K562 (cell line): Measurements from ENCODE around the gene LASP1. TPM values are rescaled to one million over a fixed set of nuclear protein-coding genes. Genes with fewer than 3 reads are reported as not detected.
A peak's percentile ranks its signal among the peaks of the same experiment; 100 is the strongest.

ENCODE experiments used
- ATAC-seq: fragments of 200-7000 bp; cut with Tn5 transposase; 3 replicates; pipeline ENCODE4 v1.9.1; 2020; ENCODE audit warnings: moderate library complexity
- BruUV-seq: library from RNA; stranded (reverse); fragments of 400-500 nt; replicated peaks from 2 replicates; lab custom pipeline; 2021; lab: Mats Ljungman, UMichigan
- CTCF ChIA-PET: fragments of 300-600 bp; formaldehyde crosslinking; extraction: SDS; loops from one replicate; lab custom pipeline; 2021; ENCODE audit warnings: low intra/inter-chr PET ratio; lab: Yijun Ruan, JAX
- POLR2A ChIA-PET: fragments of 300-600, 350-650 bp; sonication (Branson Sonifier 250); formaldehyde crosslinking; extraction: SDS; loops from one replicate; lab custom pipeline; 2021; ENCODE audit warnings: antibody characterized with exemption, inconsistent platforms; lab: Yijun Ruan, JAX
- DNase-seq, 4 experiments: peaks; one replicate each; pipeline versions ENCODE4 v3.0.0 to v3.0.0-alpha.2; 2011 to 2018; ENCODE audit warnings: low spot score in 3 of 4, mixed read lengths in 3 of 4; ENCODE audit errors: extremely low read depth in 1 of 4
- FAIRE-seq: peaks from 2 replicates; lab custom pipeline; 2011; peaks lifted over from hg19 to GRCh38; lab: Jason Lieb, UNC
- H2AFZ ChIP-seq: 2 replicates; pipeline ENCODE4 v1.6.0; 2011; ENCODE audit warnings: low read depth, low read length, control low read depth, inconsistent platforms
- H3K27ac ChIP-seq: fragments of 200-600 bp; 3 replicates; pipeline ENCODE4 v1.8.0; 2011; ENCODE audit warnings: low read depth, mild to moderate bottlenecking, control low read depth, inconsistent platforms, low read length, moderate library complexity, mixed read lengths; ENCODE audit errors: extremely low read depth
- H3K27me3 ChIP-seq, 2 experiments: fragments of 300-600 bp in 1 of 2; 2 replicates in 1 of 2; 3 replicates in 1 of 2; pipeline versions ENCODE4 v1.6.0 to v1.8.0; 2011; ENCODE audit warnings: inconsistent platforms in 2 of 2, low read length in 2 of 2, mild to moderate bottlenecking in 1 of 2, mixed read lengths in 1 of 2, moderate library complexity in 1 of 2; ENCODE audit not compliant: control insufficient read depth in 2 of 2, insufficient read depth in 2 of 2
- H3K36me3 ChIP-seq: fragments of 300-600 bp; 3 replicates; pipeline ENCODE4 v1.8.0; 2011; ENCODE audit warnings: mild to moderate bottlenecking, low read length, inconsistent platforms; ENCODE audit not compliant: control insufficient read depth, insufficient read depth
- H3K4me1 ChIP-seq, 2 experiments: fragments of 200-600 bp in 1 of 2; replicated peaks in 1 of 2; 2 replicates in 1 of 2; 3 replicates in 1 of 2; pipeline versions ENCODE4 v1.5.1 to v1.8.0; 2011; ENCODE audit warnings: inconsistent platforms in 2 of 2, low read length in 2 of 2, mild to moderate bottlenecking in 1 of 2, mixed read lengths in 1 of 2, moderate library complexity in 1 of 2; ENCODE audit not compliant: control insufficient read depth in 2 of 2, insufficient read depth in 2 of 2
- H3K4me2 ChIP-seq: 2 replicates; pipeline ENCODE4 v1.6.1; 2011; ENCODE audit warnings: low read length, control low read depth, inconsistent platforms, mixed read lengths; ENCODE audit not compliant: insufficient read depth
- H3K4me3 ChIP-seq: fragments of 200-600 bp; sonication (generic), shearing (Covaris generic); 2 replicates; pipeline ENCODE4 v1.5.1; 2016; ENCODE audit warnings: control low read depth, inconsistent platforms
- H3K79me2 ChIP-seq: fragments of 200-600 bp; 3 replicates; pipeline ENCODE4 v1.8.0; 2011; ENCODE audit warnings: low read length, inconsistent platforms; ENCODE audit not compliant: control insufficient read depth, insufficient read depth
- H3K9ac ChIP-seq, 2 experiments: 2 replicates each; pipeline versions ENCODE4 v1.6.0 to v1.6.1; 2011; ENCODE audit warnings: low read depth in 2 of 2, low read length in 2 of 2, control low read depth in 1 of 2, inconsistent platforms in 1 of 2, mild to moderate bottlenecking in 1 of 2, mixed read lengths in 1 of 2; ENCODE audit not compliant: insufficient read depth in 1 of 2
- H3K9me1 ChIP-seq: one replicate; pipeline ENCODE4 v1.6.0; 2011; ENCODE audit warnings: inconsistent platforms, mild to moderate bottlenecking, low read length, moderate library complexity; ENCODE audit not compliant: control insufficient read depth, insufficient read depth
- H3K9me3 ChIP-seq: replicated peaks from 2 replicates; pipeline ENCODE4 v1.5.1; 2011; ENCODE audit warnings: low read depth, low read length, inconsistent platforms; ENCODE audit not compliant: control insufficient read depth, insufficient read depth
- H4K20me1 ChIP-seq: replicated peaks from 2 replicates; pipeline ENCODE4 v1.6.1; 2011; ENCODE audit warnings: low read length, inconsistent platforms, mixed read lengths; ENCODE audit not compliant: control insufficient read depth, insufficient read depth
- CBX3 ChIP-seq, 2 experiments: IDR thresholded peaks; 1 replicate in 1 of 2; 2 replicates in 1 of 2; pipeline ENCODE4 v1.6.1; 2012; ENCODE audit warnings: inconsistent platforms in 2 of 2, low read length in 2 of 2, borderline replicate concordance in 1 of 2, control low read depth in 1 of 2
- CREB1 ChIP-seq, 2 experiments: sonication (generic) in 1 of 2; formaldehyde crosslinking in 1 of 2; IDR thresholded peaks; 2 replicates each; pipeline versions ENCODE4 v1.6.1 to v1.8.0; 2012 to 2022; ENCODE audit warnings: inconsistent platforms in 1 of 2, mild to moderate bottlenecking in 1 of 2, missing genetic modification reagents in 1 of 2, moderate library complexity in 1 of 2
- DPF2 ChIP-seq: fragments of 450-650 bp; IDR thresholded peaks from 2 replicates; pipeline ENCODE4 v1.6.1; 2016
- ESRRA ChIP-seq: fragments of 450-650 bp; IDR thresholded peaks from 2 replicates; pipeline ENCODE4 v1.6.1; 2014; ENCODE audit warnings: low read depth, mild to moderate bottlenecking, moderate library complexity, borderline replicate concordance
- PTTG1 ChIP-seq: fragments of 450-650 bp; IDR thresholded peaks from 2 replicates; pipeline ENCODE4 v1.6.1; 2016; ENCODE audit warnings: low read depth, mild to moderate bottlenecking, missing genetic modification characterization, missing compliant biosample characterization
- STAG1 ChIP-seq: sonication (generic); formaldehyde crosslinking; IDR thresholded peaks from 2 replicates; pipeline ENCODE4 v1.5.0; 2020; ENCODE audit warnings: missing genetic modification reagents, borderline replicate concordance
- ZBTB12 ChIP-seq: fragments of 250-450 bp; sonication (Bioruptor Pico); IDR thresholded peaks from 2 replicates; pipeline ENCODE4 v1.4.0; 2020
- ZNF134 ChIP-seq: fragments of 250-450 bp; sonication (Bioruptor Pico); conservative IDR thresholded peaks from 2 replicates; pipeline ENCODE4 v1.4.0; 2020
- ZNF274 ChIP-seq: IDR thresholded peaks from 2 replicates; pipeline ENCODE4 v1.6.1; 2011; ENCODE audit warnings: low read depth, mild to moderate bottlenecking, low read length, moderate library complexity, borderline replicate concordance
- ZNF384 ChIP-seq: IDR thresholded peaks from 2 replicates; pipeline ENCODE4 v1.6.1; 2012; ENCODE audit warnings: low read depth, low read length, improper control_type of control experiment
- WGBS: fragments of 100-300 bp; shearing (Covaris generic); methylation state at CpG from one replicate; pipeline ENCODE4 v1.1.6; 2016; ENCODE audit warnings: low coverage, mixed read lengths; ENCODE audit not compliant: insufficient coverage; ENCODE audit errors: missing lambda C conversion rate; 5-methylcytosine and 5-hydroxymethylcytosine counted together
- in situ Hi-C: fragments of 300-500 bp; cut with MboI; formaldehyde crosslinking; loops from 4 replicates; pipeline ENCODE4 v1.15.0; 2018; ENCODE audit warnings: inconsistent platforms, mixed read lengths
- intact Hi-C: fragments of 100-400 bp; cut with micrococcal nuclease; formaldehyde crosslinking; loops from 2 replicates; pipeline ENCODE4 v1.14.2; 2022
- polyA plus RNA-seq, 8 experiments: library from polyadenylated mRNA; depleted of rRNA in 4 of 8; stranded (reverse) in 5 of 8; unstranded in 3 of 8; fragments of >200 nt; fragmentation: Nextera tagmentation in 2 of 8; fragmentation: Illumina TruSeq in 1 of 8; extraction: Ambion mirVana in 2 of 8; extraction: Trizol in 1 of 8; gene quantifications; 2 replicates each; pipeline versions ENCODE4 v1.2.1 to v1.2.3, GENCODE V29; 2011 to 2014; ENCODE audit warnings: inconsistent platforms in 1 of 8, missing spikeins in 1 of 8
- total RNA-seq, 7 experiments: library from RNA; depleted of rRNA in 6 of 7; stranded (reverse); fragments of >200 nt in 6 of 7; fragmentation: Illumina TruSeq in 2 of 7; extraction: Trizol in 2 of 7; gene quantifications; 2 replicates each; pipeline versions ENCODE4 v1.2.1 to v1.2.3, GENCODE V29; 2011 to 2021; ENCODE audit warnings: low replicate concordance in 1 of 7
- TF ChIP-seq, protein P1 (sequence below): fragments of 450-650 bp; IDR thresholded peaks from 2 replicates; pipeline ENCODE4 v1.6.1; 2016; ENCODE audit warnings: missing biosample characterization, missing genetic modification characterization
- TF ChIP-seq, protein P2 (sequence below), 3 experiments: IDR thresholded peaks in 2 of 3; conservative IDR thresholded peaks in 1 of 3; 2 replicates each; pipeline ENCODE4 v1.5.1; 2011 to 2012; ENCODE audit warnings: low read length in 3 of 3, mild to moderate bottlenecking in 3 of 3, control low read depth in 2 of 3, improper control_type of control experiment in 1 of 3, inconsistent platforms in 1 of 3, low read depth in 1 of 3, mixed read lengths in 1 of 3, moderate library complexity in 1 of 3; ENCODE audit not compliant: insufficient read depth in 2 of 3
- TF ChIP-seq, protein P3 (sequence below): IDR thresholded peaks from 2 replicates; pipeline ENCODE4 v1.6.1; 2011; ENCODE audit warnings: borderline replicate concordance, low read depth, mild to moderate bottlenecking, moderate library complexity, low read length; ENCODE audit not compliant: insufficient read depth, poor library complexity, severe bottlenecking

Gene LASP1
- total and polyA plus RNA-seq, 9 of the 15 experiments (the other 6 are each of a cell fraction or from before 2014, with no cell fraction given) = 23.0 to 125 (median 55.3) TPM

DNA sequence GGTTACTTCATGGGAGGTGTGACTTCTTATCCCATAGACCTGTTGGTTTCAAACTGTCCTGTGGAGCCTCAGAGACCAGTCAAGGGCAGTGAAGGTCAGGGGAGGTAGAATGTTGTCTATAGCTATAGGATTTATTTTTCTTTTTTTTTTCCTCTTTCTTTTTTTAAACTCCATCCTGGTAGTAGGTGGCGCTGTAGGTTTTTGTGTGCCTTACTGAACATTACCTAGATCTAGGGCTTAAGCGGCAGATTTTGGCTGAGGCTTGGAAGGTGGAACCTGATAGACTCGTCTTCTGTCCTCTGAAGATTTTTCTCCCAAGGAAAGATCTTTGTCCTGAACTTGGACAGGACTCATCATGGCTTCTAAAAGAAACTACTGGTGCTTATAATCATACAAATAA is 47.4 kb downstream of the LASP1 start:
- Histone ChIP-seq H4K20me1 (peaks cover 5% of the 10 kb centered on the region; the same call in 1 of the 2 replicates), H3K27me3 (no peaks in the 10 kb centered on the region), H3K79me2 (no peaks in the 10 kb centered on the region), H3K4me2 (no peak overlapping the region), H3K9me3 (no peaks in the 10 kb centered on the region), H3K9me1 (no peaks in the 10 kb centered on the region), H3K9ac (no peak overlapping the region), H3K27ac (no peak overlapping the region), H3K4me1 (peaks cover 0 to 10% of the 10 kb centered on the region in 2 experiments; a peak in 1 of 5 replicates), H3K4me3 (no peak overlapping the region), H3K36me3 (peaks cover 74% of the 10 kb centered on the region; the same call in 1 of the 3 replicates), H2AFZ (no peak overlapping the region)
- FAIRE-seq = peak; percentile 74
- ChIA-PET POLR2A (interaction anchor here (2.2 kb wide), 1 partner anchor 11 kb away, joined by 8 read pairs; no protein-coding TSS in a partner anchor), CTCF (interaction anchor here (0.6 to 1.2 kb wide), 2 partner anchors 66 to 327 kb away, joined by 3 read pairs; no protein-coding TSS in a partner anchor)
- no peak for ATAC-seq
- no TSS peak for BruUV-seq
- 81% methylated on average over 3 of the region's 3 CpGs for WGBS
- DNase-seq = peak in 1 of 4 experiments; percentile 7
- intact Hi-C loops = no loop called here
- in situ Hi-C loops = no loop called here
- TF ChIP-seq, protein P1, sequence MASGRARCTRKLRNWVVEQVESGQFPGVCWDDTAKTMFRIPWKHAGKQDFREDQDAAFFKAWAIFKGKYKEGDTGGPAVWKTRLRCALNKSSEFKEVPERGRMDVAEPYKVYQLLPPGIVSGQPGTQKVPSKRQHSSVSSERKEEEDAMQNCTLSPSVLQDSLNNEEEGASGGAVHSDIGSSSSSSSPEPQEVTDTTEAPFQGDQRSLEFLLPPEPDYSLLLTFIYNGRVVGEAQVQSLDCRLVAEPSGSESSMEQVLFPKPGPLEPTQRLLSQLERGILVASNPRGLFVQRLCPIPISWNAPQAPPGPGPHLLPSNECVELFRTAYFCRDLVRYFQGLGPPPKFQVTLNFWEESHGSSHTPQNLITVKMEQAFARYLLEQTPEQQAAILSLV (tag) = no peak
- TF ChIP-seq ZNF384 (0 out of 2 replicates have a peak, but pooled peaks have one; percentile 36), ZBTB12 (CRISPR knock-in tag) (no peak), CBX3 (IDR thresholded peaks at IDR 0.05; ENCODE audit: borderline replicate concordance in 1 of 2, low read length in 2 of 2) (no peak), PTTG1 (tag) (no peak), DPF2 (no peak), ESRRA (peak; percentile 60), ZNF274 (no peak), ZNF134 (CRISPR knock-in tag) (no peak), CREB1 (IDR thresholded peaks at IDR 0.05) (no peak), CREB1 (CRISPR knock-in tag; IDR thresholded peaks at IDR 0.05) (no peak), STAG1 (CRISPR knock-in tag) (no peak)
- TF ChIP-seq, protein P2, sequence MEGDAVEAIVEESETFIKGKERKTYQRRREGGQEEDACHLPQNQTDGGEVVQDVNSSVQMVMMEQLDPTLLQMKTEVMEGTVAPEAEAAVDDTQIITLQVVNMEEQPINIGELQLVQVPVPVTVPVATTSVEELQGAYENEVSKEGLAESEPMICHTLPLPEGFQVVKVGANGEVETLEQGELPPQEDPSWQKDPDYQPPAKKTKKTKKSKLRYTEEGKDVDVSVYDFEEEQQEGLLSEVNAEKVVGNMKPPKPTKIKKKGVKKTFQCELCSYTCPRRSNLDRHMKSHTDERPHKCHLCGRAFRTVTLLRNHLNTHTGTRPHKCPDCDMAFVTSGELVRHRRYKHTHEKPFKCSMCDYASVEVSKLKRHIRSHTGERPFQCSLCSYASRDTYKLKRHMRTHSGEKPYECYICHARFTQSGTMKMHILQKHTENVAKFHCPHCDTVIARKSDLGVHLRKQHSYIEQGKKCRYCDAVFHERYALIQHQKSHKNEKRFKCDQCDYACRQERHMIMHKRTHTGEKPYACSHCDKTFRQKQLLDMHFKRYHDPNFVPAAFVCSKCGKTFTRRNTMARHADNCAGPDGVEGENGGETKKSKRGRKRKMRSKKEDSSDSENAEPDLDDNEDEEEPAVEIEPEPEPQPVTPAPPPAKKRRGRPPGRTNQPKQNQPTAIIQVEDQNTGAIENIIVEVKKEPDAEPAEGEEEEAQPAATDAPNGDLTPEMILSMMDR (IDR thresholded peaks at IDR 0.05 in 2 of 3, conservative IDR thresholded peaks at IDR 0.05 in 1 of 3; ENCODE audit: insufficient read depth in 2 of 3, low read depth in 1 of 3, low read length in 3 of 3) = peak in 1 of 3 experiments; percentile 46; a peak in 2 of 6 replicates
- TF ChIP-seq, protein P3, sequence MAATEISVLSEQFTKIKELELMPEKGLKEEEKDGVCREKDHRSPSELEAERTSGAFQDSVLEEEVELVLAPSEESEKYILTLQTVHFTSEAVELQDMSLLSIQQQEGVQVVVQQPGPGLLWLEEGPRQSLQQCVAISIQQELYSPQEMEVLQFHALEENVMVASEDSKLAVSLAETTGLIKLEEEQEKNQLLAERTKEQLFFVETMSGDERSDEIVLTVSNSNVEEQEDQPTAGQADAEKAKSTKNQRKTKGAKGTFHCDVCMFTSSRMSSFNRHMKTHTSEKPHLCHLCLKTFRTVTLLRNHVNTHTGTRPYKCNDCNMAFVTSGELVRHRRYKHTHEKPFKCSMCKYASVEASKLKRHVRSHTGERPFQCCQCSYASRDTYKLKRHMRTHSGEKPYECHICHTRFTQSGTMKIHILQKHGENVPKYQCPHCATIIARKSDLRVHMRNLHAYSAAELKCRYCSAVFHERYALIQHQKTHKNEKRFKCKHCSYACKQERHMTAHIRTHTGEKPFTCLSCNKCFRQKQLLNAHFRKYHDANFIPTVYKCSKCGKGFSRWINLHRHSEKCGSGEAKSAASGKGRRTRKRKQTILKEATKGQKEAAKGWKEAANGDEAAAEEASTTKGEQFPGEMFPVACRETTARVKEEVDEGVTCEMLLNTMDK = no peak
